HepG2 (cell line): ENCODE data around the gene SRP68. TPM values are rescaled to one million over a fixed set of nuclear protein-coding genes. Genes with fewer than 3 reads are reported as not detected.
A peak's percentile ranks its signal among the peaks of the same experiment; 100 is the strongest.

Experiments
- ATAC-seq: fragments of 200-7000 bp; cut with Tn5 transposase; 3 replicates; pipeline ENCODE4 v1.9.1; 2020; ENCODE audit warnings: mild to moderate bottlenecking, moderate library complexity
- BruUV-seq: library from RNA; stranded (reverse); fragments of 400-500 nt; replicated peaks from 2 replicates; lab custom pipeline; 2021; lab: Mats Ljungman, UMichigan
- CTCF ChIA-PET: fragments of 300-600 bp; formaldehyde crosslinking; extraction: SDS; loops from one replicate; lab custom pipeline; 2021; ENCODE audit warnings: low total read pairs, inconsistent platforms, low intra/inter-chr PET ratio; lab: Yijun Ruan, JAX
- POLR2A ChIA-PET: fragments of 350-600 bp; sonication (Branson Sonifier 250); formaldehyde crosslinking; loops from one replicate; lab custom pipeline; 2020; ENCODE audit warnings: antibody characterized with exemption, inconsistent platforms; lab: Yijun Ruan, JAX
- DNase-seq: peaks from one replicate; pipeline ENCODE4 v3.0.0-alpha.2; 2015; ENCODE audit warnings: low spot score
- FAIRE-seq: peaks from 3 replicates; lab custom pipeline; 2011; peaks lifted over from hg19 to GRCh38; lab: Jason Lieb, UNC
- H2AFZ ChIP-seq: one replicate; pipeline ENCODE4 v1.6.1; 2011; ENCODE audit warnings: low read length, inconsistent platforms
- H3K27ac ChIP-seq: fragments of 300-600 bp; 3 replicates; pipeline ENCODE4 v1.8.0; 2011; ENCODE audit warnings: mixed run types, mild to moderate bottlenecking, mixed read lengths, low read length, inconsistent platforms; ENCODE audit not compliant: insufficient read depth; ENCODE audit errors: extremely low read length
- H3K27me3 ChIP-seq, 2 experiments: fragments of 200-600 bp in 1 of 2; 2 replicates in 1 of 2; 3 replicates in 1 of 2; pipeline versions ENCODE4 v1.6.0 to v1.8.0; 2011; ENCODE audit warnings: low read length in 2 of 2, mild to moderate bottlenecking in 2 of 2, moderate library complexity in 2 of 2, inconsistent platforms in 1 of 2; ENCODE audit not compliant: insufficient read depth in 2 of 2, control insufficient read depth in 1 of 2
- H3K36me3 ChIP-seq, 2 experiments: fragments of 200-600 bp in 1 of 2; replicated peaks in 1 of 2; 2 replicates in 1 of 2; 3 replicates in 1 of 2; pipeline versions ENCODE4 v1.5.1 to v1.8.0; 2011; ENCODE audit warnings: low read length in 2 of 2, inconsistent platforms in 1 of 2; ENCODE audit not compliant: insufficient read depth in 2 of 2, control insufficient read depth in 1 of 2
- H3K4me1 ChIP-seq: 2 replicates; pipeline ENCODE4 v1.5.1; 2012; ENCODE audit warnings: low read length, inconsistent platforms; ENCODE audit not compliant: insufficient read depth
- H3K4me2 ChIP-seq: 2 replicates; pipeline ENCODE4 v1.6.0; 2011; ENCODE audit warnings: low read depth, low read length, inconsistent platforms
- H3K4me3 ChIP-seq, 3 experiments: fragments of 200-600 bp in 1 of 3; sonication (generic), shearing (Covaris generic) in 1 of 3; replicated peaks in 1 of 3; 2 replicates each; pipeline ENCODE4 v1.5.1; 2011 to 2016; ENCODE audit warnings: low read length in 3 of 3, inconsistent platforms in 2 of 3, low read depth in 2 of 3, mild to moderate bottlenecking in 2 of 3, control low read depth in 1 of 3, mixed read lengths in 1 of 3; ENCODE audit not compliant: insufficient read depth in 1 of 3
- H3K79me2 ChIP-seq: one replicate; pipeline ENCODE4 v1.6.1; 2011; ENCODE audit warnings: low read length, inconsistent platforms; ENCODE audit not compliant: insufficient read depth
- H3K9ac ChIP-seq: 2 replicates; pipeline ENCODE4 v1.6.0; 2011; ENCODE audit warnings: mild to moderate bottlenecking, low read depth, low read length, inconsistent platforms; ENCODE audit not compliant: insufficient read depth
- H3K9me3 ChIP-seq: 2 replicates; pipeline ENCODE4 v1.5.1; 2012; ENCODE audit warnings: mild to moderate bottlenecking, low read length
- H4K20me1 ChIP-seq: 2 replicates; pipeline ENCODE4 v1.6.0; 2011; ENCODE audit warnings: inconsistent platforms, mild to moderate bottlenecking, low read length, moderate library complexity; ENCODE audit not compliant: insufficient read depth
- AGO2 ChIP-seq: fragments of 200-400 bp; formaldehyde crosslinking; optimal IDR thresholded peaks from 2 replicates; pipeline ENCODE3; 2017; ENCODE audit warnings: mild to moderate bottlenecking, low read depth, low read length, moderate library complexity
- CREB1 ChIP-seq, 2 experiments: fragments of 450-650 bp in 1 of 2; IDR thresholded peaks; 2 replicates each; pipeline ENCODE4 v1.6.1; 2016 to 2017; ENCODE audit warnings: control low read depth in 1 of 2, mild to moderate bottlenecking in 1 of 2, missing compliant biosample characterization in 1 of 2, missing genetic modification characterization in 1 of 2
- SMAD1 ChIP-seq: sonication (generic); formaldehyde crosslinking; IDR thresholded peaks from 2 replicates; pipeline ENCODE4 v1.4.0; 2020; ENCODE audit warnings: missing genetic modification reagents, low read depth, mild to moderate bottlenecking, borderline replicate concordance
- ZNF766 ChIP-seq: sonication (generic); formaldehyde crosslinking; IDR thresholded peaks from 2 replicates; pipeline ENCODE4 v1.5.0; 2020; ENCODE audit warnings: missing genetic modification reagents, borderline replicate concordance
- ZSCAN31 ChIP-seq: sonication (generic); formaldehyde crosslinking; IDR thresholded peaks from 2 replicates; pipeline ENCODE4 v1.5.0; 2020; ENCODE audit warnings: low read depth, mild to moderate bottlenecking, missing genetic modification reagents
- WGBS: methylation state at CpG from one replicate; pipeline ENCODE4 v1.1.6; 2017; ENCODE audit warnings: low lambda C conversion rate; 5-methylcytosine and 5-hydroxymethylcytosine counted together
- in situ Hi-C: cut with HindIII; loops from 2 replicates; pipeline ENCODE4 v1.10.0; 2017; ENCODE audit warnings: low pct_unique_long_range_greater_than_20kb; ENCODE audit not compliant: extremely low pct_ligation_motif_present
- intact Hi-C: fragments of 100-400 bp; cut with micrococcal nuclease; formaldehyde crosslinking; loops from one replicate; pipeline ENCODE4 v1.10.0; 2022; ENCODE audit not compliant: unreplicated experiment
- polyA plus RNA-seq, 8 experiments: library from polyadenylated mRNA; depleted of rRNA in 3 of 8; stranded (reverse) in 7 of 8; unstranded in 1 of 8; fragments of >200 nt; fragmentation: Illumina TruSeq in 4 of 8; extraction: Trizol in 4 of 8; gene quantifications; 2 replicates each; pipeline versions ENCODE4 v1.2.1 to v1.2.3, GENCODE V29; 2011 to 2016; ENCODE audit warnings: low read depth in 4 of 8, missing spikeins in 1 of 8, mixed read lengths in 1 of 8; ENCODE audit not compliant: insufficient read depth in 1 of 8
- total RNA-seq, 5 experiments: library from RNA; depleted of rRNA; stranded (reverse); fragments of >200 nt; fragmentation: Illumina TruSeq; extraction: Trizol; gene quantifications; 2 replicates each; pipeline ENCODE4 v1.2.3, GENCODE V29; 2016; ENCODE audit warnings: low read depth in 1 of 5
- TF ChIP-seq, protein P1 (sequence below): sonication (generic); formaldehyde crosslinking; IDR thresholded peaks from 2 replicates; pipeline ENCODE4 v1.5.0; 2020; ENCODE audit warnings: mild to moderate bottlenecking, low read depth, missing genetic modification reagents, borderline replicate concordance
- TF ChIP-seq, protein P2 (sequence below): sonication (generic); formaldehyde crosslinking; IDR thresholded peaks from 2 replicates; pipeline ENCODE4 v1.5.1; 2020; ENCODE audit warnings: missing genetic modification reagents, mild to moderate bottlenecking, borderline replicate concordance

Gene SRP68
- total and polyA plus RNA-seq, 2 of the 13 experiments (the other 11 are each of a cell fraction or from before 2014, with no cell fraction given), result 39.8 to 74.3 TPM

GRCh38 chr17:76008208-76008607 is 64.1 kb downstream of the SRP68 start:
- no peaks in the 10 kb centered on the region for H3K27me3 ChIP-seq
- H3K27ac ChIP-seq, result no peak overlapping the region
- H3K4me1 ChIP-seq, result peaks cover 28% of the 10 kb centered on the region
- FAIRE-seq (no peak), ATAC-seq (no peak), DNase-seq (no peak)
- BruUV-seq, result no TSS peak
- H3K4me3 ChIP-seq, result no peak overlapping the region
- H3K4me2 ChIP-seq, result no peak overlapping the region
- ChIA-PET CTCF (no interaction called here), POLR2A (interaction anchor here (0.5 to 1.5 kb wide), 3 partner anchors 24 to 103 kb away, joined by 4 read pairs; partner anchors contain the start of gene MRPL38)
- H3K36me3 ChIP-seq, result peaks cover 0 to 6% of the 10 kb centered on the region in 2 experiments; a peak in 2 of 5 replicates
- WGBS, result 98% methylated on average over 36 of the region's 36 CpGs
- intact Hi-C loops (no loop called here), in situ Hi-C loops (loop anchor here (5.0 kb wide), 2 partner anchors 51 to 101 kb away; no protein-coding TSS in a partner anchor)
- H3K9me3 ChIP-seq, result no peaks in the 10 kb centered on the region
- no peak overlapping the region for H2AFZ ChIP-seq
- H3K9ac ChIP-seq, result no peak overlapping the region
- peak; percentile 1 for TF ChIP-seq AGO2
- no peak for TF ChIP-seq CREB1 (IDR thresholded peaks at IDR 0.05)
- TF ChIP-seq CREB1 (CRISPR knock-in tag; IDR thresholded peaks at IDR 0.05), result no peak
- no peaks in the 10 kb centered on the region for H4K20me1 ChIP-seq
- no peaks in the 10 kb centered on the region for H3K79me2 ChIP-seq

DNA sequence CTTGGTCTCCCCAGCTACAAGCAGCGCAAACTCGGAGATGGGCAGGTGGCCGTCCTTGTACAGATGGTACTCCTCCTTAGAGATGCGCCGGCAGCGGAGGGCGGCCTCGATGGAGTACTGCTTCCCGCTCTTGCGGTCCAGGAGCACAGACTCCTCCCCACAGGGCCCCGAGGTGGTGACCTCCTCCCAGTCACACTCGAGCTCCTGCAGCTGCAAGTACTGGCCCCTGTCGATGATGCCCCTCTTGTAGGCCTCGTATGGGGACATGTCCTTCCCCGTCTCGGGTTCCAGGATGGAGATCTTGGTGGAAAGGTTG is 64.5 kb downstream of the SRP68 start:
- Histone ChIP-seq H3K4me3 (no peak overlapping the region), H3K9me3 (no peaks in the 10 kb centered on the region), H3K9ac (no peak overlapping the region), H3K27ac (no peak overlapping the region), H3K27me3 (no peaks in the 10 kb centered on the region), H3K4me1 (peaks cover 32% of the 10 kb centered on the region), H3K4me2 (no peak overlapping the region), H2AFZ (no peak overlapping the region), H3K79me2 (no peaks in the 10 kb centered on the region), H4K20me1 (no peaks in the 10 kb centered on the region), H3K36me3 (peaks cover 0 to 6% of the 10 kb centered on the region in 2 experiments; a peak in 2 of 5 replicates)
- FAIRE-seq, result no peak
- ChIA-PET POLR2A (interaction anchor here (0.5 to 1.4 kb wide), 2 partner anchors 24 to 65 kb away, joined by 4 read pairs; no protein-coding TSS in a partner anchor), CTCF (no interaction called here)
- in situ Hi-C loops (loop anchor here (5.0 kb wide), 2 partner anchors 51 to 101 kb away; no protein-coding TSS in a partner anchor), intact Hi-C loops (no loop called here)
- TF ChIP-seq ZNF766 (no peak), ZSCAN31 (CRISPR knock-in tag) (no peak), SMAD1 (no peak)
- TF ChIP-seq, protein P1, sequence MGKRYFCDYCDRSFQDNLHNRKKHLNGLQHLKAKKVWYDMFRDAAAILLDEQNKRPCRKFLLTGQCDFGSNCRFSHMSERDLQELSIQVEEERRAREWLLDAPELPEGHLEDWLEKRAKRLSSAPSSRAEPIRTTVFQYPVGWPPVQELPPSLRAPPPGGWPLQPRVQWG (CRISPR knock-in tag), result no peak
- TF ChIP-seq, protein P2, sequence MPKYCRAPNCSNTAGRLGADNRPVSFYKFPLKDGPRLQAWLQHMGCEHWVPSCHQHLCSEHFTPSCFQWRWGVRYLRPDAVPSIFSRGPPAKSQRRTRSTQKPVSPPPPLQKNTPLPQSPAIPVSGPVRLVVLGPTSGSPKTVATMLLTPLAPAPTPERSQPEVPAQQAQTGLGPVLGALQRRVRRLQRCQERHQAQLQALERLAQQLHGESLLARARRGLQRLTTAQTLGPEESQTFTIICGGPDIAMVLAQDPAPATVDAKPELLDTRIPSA (CRISPR knock-in tag), result no peak
- no peak for ATAC-seq
- no TSS peak for BruUV-seq
- WGBS, result 91% methylated on average over 16 of the region's 16 CpGs
- no peak for DNase-seq
